ENCODE measurements around the gene CDH16. TPM values are rescaled to one million over a fixed set of nuclear protein-coding genes. Genes with fewer than 3 reads are reported as not detected.

The CDH16 gene
- total RNA-seq, 1 donor from 2014 or later = not detected

DNA sequence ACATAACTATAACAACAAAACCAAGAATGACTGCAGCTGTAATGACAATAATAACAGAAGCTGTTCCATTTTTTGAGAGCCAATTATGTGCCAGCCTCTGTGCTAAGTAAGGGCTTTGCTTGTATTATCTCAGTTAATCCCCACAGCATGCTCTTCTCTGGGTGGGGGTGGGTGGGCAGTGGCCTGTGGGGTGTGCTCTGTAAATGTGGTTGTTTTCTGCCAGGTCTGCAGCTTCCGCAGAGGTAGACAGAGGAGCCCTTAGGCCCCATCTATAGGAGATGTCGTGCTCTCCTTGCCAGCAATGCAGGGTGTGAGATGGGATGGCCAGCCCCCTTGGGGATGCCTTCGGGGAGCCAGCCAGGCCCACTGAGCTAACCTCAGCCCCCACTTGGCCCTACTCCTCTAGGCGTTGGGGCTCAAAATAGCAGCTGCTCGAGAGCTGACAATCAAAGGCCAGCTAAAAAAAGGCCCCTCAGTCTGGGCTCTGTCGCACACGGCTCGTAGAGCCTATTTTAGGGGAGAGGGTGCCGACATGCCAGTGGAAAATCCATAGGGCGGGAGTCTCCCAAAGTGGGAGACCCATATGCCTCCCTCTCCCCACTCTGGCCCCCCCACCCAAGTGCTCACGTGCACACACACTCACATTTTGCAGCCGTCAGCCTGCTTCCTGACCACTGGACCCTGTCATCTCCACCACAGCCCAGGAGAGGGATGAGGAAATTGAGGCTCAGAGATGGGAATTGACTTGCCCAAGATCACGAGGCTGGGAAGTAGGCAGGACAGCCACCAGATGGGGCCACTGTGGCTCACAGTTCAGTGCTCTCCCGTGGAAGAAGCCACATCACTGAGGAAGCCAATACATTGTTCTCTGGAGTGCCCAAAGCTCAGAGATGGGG is 15.8 kb downstream of the CDH16 start:
- no peak overlapping the region for H3K27ac ChIP-seq

DNA sequence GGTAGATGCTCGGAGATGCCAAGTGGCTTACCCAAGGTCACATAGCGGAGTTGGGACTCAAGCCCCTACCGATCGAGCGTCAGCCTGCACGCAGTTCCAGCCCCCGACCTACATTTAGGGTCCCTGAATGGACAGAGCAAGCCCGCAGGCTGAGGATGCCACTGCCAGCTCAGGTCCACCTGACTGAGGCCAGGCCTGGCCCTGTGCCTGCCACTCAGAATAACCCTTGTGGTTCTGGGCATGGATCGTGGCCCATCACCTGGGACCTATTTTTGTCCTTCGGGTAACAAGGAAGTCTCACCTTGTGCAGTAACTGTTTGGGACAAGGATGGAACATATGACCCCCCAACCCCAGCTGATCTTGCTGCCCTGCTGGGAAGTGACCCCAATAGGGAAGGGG is 17.1 kb downstream of the CDH16 start:
- TF ChIP-seq CTCF (IDR thresholded peaks at IDR 0.05) = no peak
- H3K4me1 ChIP-seq = peaks cover 38% of the 10 kb centered on the region
- ATAC-seq (no peak), DNase-seq (no peak)
- H3K36me3 ChIP-seq = no peaks in the 10 kb centered on the region
- H3K27me3 ChIP-seq = no peaks in the 10 kb centered on the region
- no peak overlapping the region for H3K4me3 ChIP-seq
- H3K27ac ChIP-seq = no peak overlapping the region
- intact Hi-C loops (cut with DNase I) = no loop called here
- no peaks in the 10 kb centered on the region for H3K9me3 ChIP-seq

More for the DNA sequence above, 15.8 kb downstream of the CDH16 start:
- intact Hi-C loops (cut with DNase I) = no loop called here
- H3K36me3 ChIP-seq = no peaks in the 10 kb centered on the region
- DNase-seq (no peak), ATAC-seq (no peak)
- H3K4me1 ChIP-seq = peaks cover 38% of the 10 kb centered on the region
- no peak for TF ChIP-seq CTCF (IDR thresholded peaks at IDR 0.05)
- H3K27me3 ChIP-seq = no peaks in the 10 kb centered on the region
- H3K4me3 ChIP-seq = no peak overlapping the region
- no peaks in the 10 kb centered on the region for H3K9me3 ChIP-seq

GRCh38 chr16:66900721-66901441 is 17.8 kb downstream of the CDH16 start:
- no peak for TF ChIP-seq CTCF (IDR thresholded peaks at IDR 0.05)
- Histone ChIP-seq H3K27ac (peak overlapping the region; percentile 73), H3K27me3 (no peaks in the 10 kb centered on the region), H3K4me3 (no peak overlapping the region), H3K9me3 (no peaks in the 10 kb centered on the region), H3K4me1 (peaks cover 38% of the 10 kb centered on the region), H3K36me3 (no peaks in the 10 kb centered on the region)
- intact Hi-C loops (cut with DNase I) = no loop called here
- ATAC-seq (peak; percentile 57), DNase-seq (no peak)

DNA sequence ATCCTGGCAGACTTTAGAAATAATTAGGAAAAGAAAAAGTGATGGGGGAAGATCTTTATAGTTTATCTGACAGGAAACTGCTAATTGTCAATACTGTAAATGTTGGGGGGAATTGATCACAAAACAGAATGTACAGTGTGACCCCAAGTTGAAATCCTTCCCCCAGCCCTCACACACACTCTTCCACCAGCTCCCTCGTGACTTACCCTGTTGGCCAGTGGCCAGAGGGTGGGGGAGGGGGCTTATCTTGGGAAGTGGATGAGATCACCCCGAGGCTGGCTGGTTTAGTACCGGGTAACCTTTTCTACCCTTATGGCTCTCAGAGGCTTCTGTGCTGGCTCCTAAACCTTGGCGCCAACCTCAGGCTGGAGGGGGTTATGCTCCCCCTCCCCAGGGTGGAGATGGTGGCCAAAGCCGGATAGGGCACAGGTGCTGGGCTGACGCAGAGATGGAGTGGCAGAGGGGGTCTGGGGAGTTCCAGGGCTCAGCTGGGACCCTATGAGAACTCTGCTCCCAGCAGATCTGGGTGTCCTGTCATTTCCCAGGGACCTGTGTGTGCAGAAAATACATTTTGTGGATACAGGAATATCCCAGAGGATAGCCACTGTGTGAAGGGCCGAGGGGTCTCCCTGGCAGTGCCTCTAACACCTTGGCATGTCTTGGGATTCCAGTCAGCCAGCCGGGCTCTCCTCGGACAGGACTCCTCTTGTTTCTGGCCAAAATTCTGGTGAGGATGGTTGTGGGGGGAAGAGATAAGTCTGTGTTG is 18.6 kb downstream of the CDH16 start:
- TF ChIP-seq CTCF (IDR thresholded peaks at IDR 0.05) = no peak
- Histone ChIP-seq H3K4me1 (peaks cover 35% of the 10 kb centered on the region), H3K9me3 (no peaks in the 10 kb centered on the region), H3K27me3 (no peaks in the 10 kb centered on the region), H3K27ac (peak overlapping the region; percentile 73), H3K36me3 (no peaks in the 10 kb centered on the region), H3K4me3 (no peak overlapping the region)
- DNase-seq = peak; percentile 87
- intact Hi-C loops (cut with DNase I) = no loop called here
- peak; percentile 49 for ATAC-seq

DNA sequence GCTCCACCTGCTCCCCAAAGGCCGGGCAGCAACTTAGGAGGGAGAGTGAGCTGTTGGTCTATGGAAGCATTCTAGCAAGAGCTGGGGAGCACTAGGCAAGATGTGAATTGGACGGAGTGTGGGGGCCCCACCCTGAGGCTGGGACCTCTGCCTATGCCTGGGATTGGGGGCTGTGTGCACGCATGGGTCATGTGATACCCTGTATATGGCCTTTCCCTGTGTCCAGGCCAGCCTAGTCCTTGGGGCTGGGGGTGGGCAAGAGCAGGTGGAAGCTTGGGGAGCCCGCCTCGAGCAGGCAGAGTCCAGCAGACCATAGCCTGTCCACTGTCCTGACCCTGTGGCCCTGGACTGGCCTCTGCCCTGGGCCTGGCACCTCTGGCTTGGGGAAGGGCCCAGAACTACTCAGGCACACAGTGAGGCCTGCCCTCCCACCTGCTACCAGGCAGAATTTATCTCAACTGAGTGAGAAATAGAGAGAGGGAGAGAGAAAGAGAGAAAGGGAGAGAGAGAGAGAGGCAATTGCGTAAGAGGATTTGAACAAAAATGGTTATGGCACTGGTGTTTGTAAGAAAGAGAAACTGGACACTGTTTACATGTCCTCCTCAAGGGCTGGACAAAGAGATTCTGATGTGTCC is 19.3 kb downstream of the CDH16 start:
- TF ChIP-seq CTCF (IDR thresholded peaks at IDR 0.05) = no peak
- Histone ChIP-seq H3K27me3 (no peaks in the 10 kb centered on the region), H3K9me3 (no peaks in the 10 kb centered on the region), H3K4me3 (no peak overlapping the region), H3K4me1 (peaks cover 28% of the 10 kb centered on the region), H3K36me3 (no peaks in the 10 kb centered on the region), H3K27ac (peak overlapping the region; percentile 73)
- no peak for DNase-seq
- intact Hi-C loops (cut with DNase I) = no loop called here
- ATAC-seq = no peak

All from upper lobe of right lung (tissue), 1 donor.